Measurements from ENCODE around the gene EPHA8. TPM values are rescaled to one million over a fixed set of nuclear protein-coding genes. Genes with fewer than 3 reads are reported as not detected.

Gene EPHA8
- total RNA-seq, 1 experiment from 2014 or later: 3.8 TPM

DNA sequence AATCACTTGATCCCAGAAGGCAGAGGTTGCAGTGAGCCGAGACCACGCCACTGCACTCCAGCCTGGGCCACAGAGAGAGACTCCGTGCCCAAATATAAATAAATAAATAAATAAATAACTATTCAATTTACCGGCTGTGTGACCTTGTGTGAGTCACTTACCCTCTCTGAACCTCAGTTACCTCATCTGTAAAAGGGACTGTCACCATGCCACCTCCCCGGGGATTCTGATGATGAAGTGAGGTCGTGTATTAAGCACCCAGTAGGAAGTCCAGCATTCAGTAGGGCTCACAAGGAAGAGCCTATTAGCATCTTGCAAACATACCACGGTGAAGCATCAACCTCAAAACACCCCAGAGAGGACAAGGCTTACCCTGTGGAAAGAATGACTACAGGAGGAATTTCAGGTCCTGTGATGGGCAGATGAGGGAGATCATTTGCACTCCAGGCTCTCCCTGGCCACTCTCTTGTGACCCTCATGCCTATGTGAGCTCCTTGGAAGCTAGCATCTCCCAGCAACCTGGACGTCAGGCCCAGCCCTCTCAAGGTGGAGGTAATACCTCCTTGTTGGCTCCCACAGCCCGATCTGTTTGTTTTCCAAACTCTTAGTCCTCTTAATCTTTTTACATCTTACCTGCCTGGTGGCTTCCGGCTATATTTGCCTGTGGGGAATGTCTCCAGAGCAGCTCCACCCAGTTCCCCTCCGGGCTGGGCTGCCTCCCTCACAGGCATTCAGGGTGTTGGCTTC is 65.6 kb downstream of the EPHA8 start:
- no peaks in the 10 kb centered on the region for H3K36me3 Mint-ChIP-seq
- H3K9me3 Mint-ChIP-seq: no peaks in the 10 kb centered on the region
- ATAC-seq (peak; percentile 10), DNase-seq (ENCODE audit: low spot score) (no peak)
- H3K4me1 Mint-ChIP-seq: peaks cover 55% of the 10 kb centered on the region
- peak overlapping the region; percentile 58; the same call in 1 of the 2 replicates for H3K27ac Mint-ChIP-seq
- ChIA-PET CTCF (interaction anchor here (0.7 to 1.8 kb wide), 4 partner anchors 10 to 101 kb away, joined by 3 to 12 read pairs (median 6); no protein-coding TSS in a partner anchor), POLR2A (no interaction called here)
- no peak overlapping the region; the same call in 1 of the 2 replicates for H3K4me3 Mint-ChIP-seq
- peaks cover 3% of the 10 kb centered on the region; the same call in 1 of the 2 replicates for H3K27me3 Mint-ChIP-seq (ENCODE audit: low read depth)
- TF ChIP-seq, protein P1, sequence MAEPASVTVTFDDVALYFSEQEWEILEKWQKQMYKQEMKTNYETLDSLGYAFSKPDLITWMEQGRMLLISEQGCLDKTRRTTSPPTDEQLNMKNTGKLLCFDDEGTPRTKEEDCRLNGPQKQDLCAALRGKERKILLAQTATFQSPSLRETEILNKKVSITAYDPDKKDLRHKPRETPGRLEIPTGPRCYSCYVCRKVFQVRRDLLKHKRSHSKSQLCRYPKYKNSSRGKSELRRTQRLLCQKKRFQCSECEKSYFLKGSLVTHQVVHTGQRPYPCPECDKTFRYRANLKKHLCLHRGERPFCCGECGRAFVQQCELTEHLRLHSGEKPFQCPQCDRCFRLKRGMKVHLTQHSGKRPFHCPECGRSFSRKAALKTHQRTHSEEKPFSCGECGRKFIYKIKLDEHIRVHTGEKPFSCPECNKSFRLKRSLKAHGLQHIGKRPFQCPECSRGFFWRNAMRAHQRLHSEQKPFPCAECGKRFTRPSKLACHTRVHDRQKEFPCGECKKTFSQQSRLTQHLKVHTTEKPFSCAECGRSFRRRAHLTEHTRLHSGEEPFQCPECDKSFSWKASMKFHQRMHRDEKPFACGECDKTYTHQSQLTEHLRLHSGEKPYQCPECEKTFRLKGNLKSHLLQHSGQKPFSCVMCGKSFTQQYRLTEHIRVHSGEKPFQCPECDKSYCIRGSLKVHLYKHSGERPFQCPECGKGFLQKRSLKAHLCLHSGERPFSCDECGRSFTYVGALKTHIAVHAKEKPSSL (CRISPR knock-in tag; conservative IDR thresholded peaks at IDR 0.05): no peak
- TF ChIP-seq ZNF671 (CRISPR knock-in tag; IDR thresholded peaks at IDR 0.05): no peak
- TF ChIP-seq, protein P2, sequence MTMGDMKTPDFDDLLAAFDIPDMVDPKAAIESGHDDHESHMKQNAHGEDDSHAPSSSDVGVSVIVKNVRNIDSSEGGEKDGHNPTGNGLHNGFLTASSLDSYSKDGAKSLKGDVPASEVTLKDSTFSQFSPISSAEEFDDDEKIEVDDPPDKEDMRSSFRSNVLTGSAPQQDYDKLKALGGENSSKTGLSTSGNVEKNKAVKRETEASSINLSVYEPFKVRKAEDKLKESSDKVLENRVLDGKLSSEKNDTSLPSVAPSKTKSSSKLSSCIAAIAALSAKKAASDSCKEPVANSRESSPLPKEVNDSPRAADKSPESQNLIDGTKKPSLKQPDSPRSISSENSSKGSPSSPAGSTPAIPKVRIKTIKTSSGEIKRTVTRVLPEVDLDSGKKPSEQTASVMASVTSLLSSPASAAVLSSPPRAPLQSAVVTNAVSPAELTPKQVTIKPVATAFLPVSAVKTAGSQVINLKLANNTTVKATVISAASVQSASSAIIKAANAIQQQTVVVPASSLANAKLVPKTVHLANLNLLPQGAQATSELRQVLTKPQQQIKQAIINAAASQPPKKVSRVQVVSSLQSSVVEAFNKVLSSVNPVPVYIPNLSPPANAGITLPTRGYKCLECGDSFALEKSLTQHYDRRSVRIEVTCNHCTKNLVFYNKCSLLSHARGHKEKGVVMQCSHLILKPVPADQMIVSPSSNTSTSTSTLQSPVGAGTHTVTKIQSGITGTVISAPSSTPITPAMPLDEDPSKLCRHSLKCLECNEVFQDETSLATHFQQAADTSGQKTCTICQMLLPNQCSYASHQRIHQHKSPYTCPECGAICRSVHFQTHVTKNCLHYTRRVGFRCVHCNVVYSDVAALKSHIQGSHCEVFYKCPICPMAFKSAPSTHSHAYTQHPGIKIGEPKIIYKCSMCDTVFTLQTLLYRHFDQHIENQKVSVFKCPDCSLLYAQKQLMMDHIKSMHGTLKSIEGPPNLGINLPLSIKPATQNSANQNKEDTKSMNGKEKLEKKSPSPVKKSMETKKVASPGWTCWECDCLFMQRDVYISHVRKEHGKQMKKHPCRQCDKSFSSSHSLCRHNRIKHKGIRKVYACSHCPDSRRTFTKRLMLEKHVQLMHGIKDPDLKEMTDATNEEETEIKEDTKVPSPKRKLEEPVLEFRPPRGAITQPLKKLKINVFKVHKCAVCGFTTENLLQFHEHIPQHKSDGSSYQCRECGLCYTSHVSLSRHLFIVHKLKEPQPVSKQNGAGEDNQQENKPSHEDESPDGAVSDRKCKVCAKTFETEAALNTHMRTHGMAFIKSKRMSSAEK (CRISPR knock-in tag; IDR thresholded peaks at IDR 0.05; ENCODE audit: borderline replicate concordance): no peak
- no peak for TF ChIP-seq ATF1 (CRISPR knock-in tag; IDR thresholded peaks at IDR 0.05)
- TF ChIP-seq ZNF396 (CRISPR knock-in tag; IDR thresholded peaks at IDR 0.05; ENCODE audit: borderline replicate concordance): no peak
- TF ChIP-seq ARID4B (CRISPR knock-in tag; IDR thresholded peaks at IDR 0.05; ENCODE audit: borderline replicate concordance): no peak
- TF ChIP-seq, protein P3, sequence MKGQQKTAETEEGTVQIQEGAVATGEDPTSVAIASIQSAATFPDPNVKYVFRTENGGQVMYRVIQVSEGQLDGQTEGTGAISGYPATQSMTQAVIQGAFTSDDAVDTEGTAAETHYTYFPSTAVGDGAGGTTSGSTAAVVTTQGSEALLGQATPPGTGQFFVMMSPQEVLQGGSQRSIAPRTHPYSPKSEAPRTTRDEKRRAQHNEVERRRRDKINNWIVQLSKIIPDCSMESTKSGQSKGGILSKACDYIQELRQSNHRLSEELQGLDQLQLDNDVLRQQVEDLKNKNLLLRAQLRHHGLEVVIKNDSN (CRISPR knock-in tag; IDR thresholded peaks at IDR 0.05): no peak
- TF ChIP-seq CREB1 (CRISPR knock-in tag; IDR thresholded peaks at IDR 0.05): no peak
- no peak for TF ChIP-seq ESRRA (CRISPR knock-in tag; IDR thresholded peaks at IDR 0.05; ENCODE audit: borderline replicate concordance)
- TF ChIP-seq CTCF (IDR thresholded peaks at IDR 0.05): no peak
- no peak for TF ChIP-seq NFATC4 (CRISPR knock-in tag; IDR thresholded peaks at IDR 0.05)
- TF ChIP-seq ZNF263 (CRISPR knock-in tag; IDR thresholded peaks at IDR 0.05; ENCODE audit: low read depth): no peak
- TF ChIP-seq, protein P4, sequence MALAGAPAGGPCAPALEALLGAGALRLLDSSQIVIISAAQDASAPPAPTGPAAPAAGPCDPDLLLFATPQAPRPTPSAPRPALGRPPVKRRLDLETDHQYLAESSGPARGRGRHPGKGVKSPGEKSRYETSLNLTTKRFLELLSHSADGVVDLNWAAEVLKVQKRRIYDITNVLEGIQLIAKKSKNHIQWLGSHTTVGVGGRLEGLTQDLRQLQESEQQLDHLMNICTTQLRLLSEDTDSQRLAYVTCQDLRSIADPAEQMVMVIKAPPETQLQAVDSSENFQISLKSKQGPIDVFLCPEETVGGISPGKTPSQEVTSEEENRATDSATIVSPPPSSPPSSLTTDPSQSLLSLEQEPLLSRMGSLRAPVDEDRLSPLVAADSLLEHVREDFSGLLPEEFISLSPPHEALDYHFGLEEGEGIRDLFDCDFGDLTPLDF (CRISPR knock-in tag; IDR thresholded peaks at IDR 0.05): no peak
- TF ChIP-seq, protein P5, sequence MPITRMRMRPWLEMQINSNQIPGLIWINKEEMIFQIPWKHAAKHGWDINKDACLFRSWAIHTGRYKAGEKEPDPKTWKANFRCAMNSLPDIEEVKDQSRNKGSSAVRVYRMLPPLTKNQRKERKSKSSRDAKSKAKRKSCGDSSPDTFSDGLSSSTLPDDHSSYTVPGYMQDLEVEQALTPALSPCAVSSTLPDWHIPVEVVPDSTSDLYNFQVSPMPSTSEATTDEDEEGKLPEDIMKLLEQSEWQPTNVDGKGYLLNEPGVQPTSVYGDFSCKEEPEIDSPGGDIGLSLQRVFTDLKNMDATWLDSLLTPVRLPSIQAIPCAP (CRISPR knock-in tag; IDR thresholded peaks at IDR 0.05): no peak
- no peak for TF ChIP-seq E2F5 (CRISPR knock-in tag; IDR thresholded peaks at IDR 0.05)
- TF ChIP-seq TP53 (CRISPR knock-in tag; IDR thresholded peaks at IDR 0.05): no peak
- TF ChIP-seq ATF2 (CRISPR knock-in tag; IDR thresholded peaks at IDR 0.05; ENCODE audit: borderline replicate concordance, low read depth): no peak
